Right renal pelvis (tissue), 4 donors: ENCODE data around the gene KRT5. TPM values are rescaled to one million over a fixed set of nuclear protein-coding genes. Genes with fewer than 3 reads are reported as not detected.

Source experiments
- DNase-seq, 4 donors: peaks; one replicate each; pipeline ENCODE4 v3.0.0-alpha.2; 2013; ENCODE audit warnings: low read depth in 4 of 4, low spot score in 3 of 4, missing footprints in 1 of 4
- polyA plus RNA-seq, 4 donors: library from polyadenylated mRNA; unstranded; fragments of 120-200 nt; gene quantifications; one replicate each; pipeline ENCODE4 v1.2.1, GENCODE V29; 2013; ENCODE audit not compliant: insufficient read length in 4 of 4

Gene KRT5
- polyA plus RNA-seq, 4 donors, result 0.28 to 1.9 (median 0.98) TPM

GRCh38 chr12:52539083-52539820 lies 19.1 kb upstream of the KRT5 start:
- DNase-seq, result peak in 3 of 4 donors; percentile 9 to 18 (median 15)

DNA sequence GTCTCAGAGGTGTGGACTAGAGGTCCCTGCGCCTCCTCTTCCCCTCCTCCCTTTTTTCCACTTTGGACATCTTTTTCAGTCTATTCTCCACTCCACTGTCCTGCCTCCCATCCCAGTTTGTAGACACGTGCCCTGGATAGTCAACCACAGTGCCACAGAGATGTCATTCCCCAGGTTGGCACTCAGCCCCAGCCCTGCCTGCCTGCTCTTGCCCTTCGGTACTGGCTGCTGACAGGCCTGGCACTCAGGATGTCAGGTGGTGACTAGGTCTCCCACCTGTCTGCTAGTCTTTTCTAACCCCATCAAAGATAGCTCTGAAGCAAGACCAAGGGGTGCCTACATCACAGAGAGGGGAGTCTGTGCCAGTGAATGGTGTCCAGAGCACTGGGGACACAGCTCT lies 16.9 kb upstream of the KRT5 start:
- DNase-seq, result no peak

DNA sequence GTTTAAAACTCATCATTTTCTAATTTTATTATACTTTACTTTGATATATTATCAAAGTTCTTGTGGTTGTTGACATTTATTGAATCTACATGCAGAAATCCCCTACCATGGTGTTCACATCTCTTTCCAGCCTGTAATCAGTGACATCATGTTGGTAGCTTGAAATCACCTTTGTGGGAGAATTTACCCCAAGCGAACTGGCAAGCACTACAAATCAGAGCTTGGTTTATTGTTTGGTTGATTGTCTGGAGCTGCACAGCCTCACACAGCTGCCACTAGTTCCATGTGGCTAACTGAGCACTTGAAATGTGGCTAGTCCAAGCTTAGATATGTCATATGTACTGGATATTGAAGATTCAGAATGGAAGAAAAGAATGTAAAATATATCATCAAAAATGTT lies 15.4 kb upstream of the KRT5 start:
- no peak for DNase-seq

DNA sequence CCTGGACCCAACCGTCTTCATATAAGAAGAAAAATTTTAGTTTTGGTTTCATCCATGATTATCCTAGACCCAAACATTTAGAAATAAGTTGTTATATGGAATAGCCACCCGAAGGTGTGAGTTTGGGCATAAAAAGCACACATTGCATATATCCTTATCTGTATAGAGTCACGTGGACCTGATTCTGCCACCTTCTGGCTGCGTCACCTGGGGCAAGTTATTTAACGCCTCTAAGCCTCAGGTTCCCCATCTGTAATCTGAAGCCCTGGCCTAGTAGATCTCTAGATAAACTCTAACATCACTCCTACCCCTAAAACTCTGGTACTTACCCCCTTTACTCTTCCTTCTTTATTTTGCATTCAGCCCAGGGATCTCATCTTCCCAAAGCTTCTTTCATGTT lies 14.3 kb upstream of the KRT5 start:
- DNase-seq, result no peak

DNA sequence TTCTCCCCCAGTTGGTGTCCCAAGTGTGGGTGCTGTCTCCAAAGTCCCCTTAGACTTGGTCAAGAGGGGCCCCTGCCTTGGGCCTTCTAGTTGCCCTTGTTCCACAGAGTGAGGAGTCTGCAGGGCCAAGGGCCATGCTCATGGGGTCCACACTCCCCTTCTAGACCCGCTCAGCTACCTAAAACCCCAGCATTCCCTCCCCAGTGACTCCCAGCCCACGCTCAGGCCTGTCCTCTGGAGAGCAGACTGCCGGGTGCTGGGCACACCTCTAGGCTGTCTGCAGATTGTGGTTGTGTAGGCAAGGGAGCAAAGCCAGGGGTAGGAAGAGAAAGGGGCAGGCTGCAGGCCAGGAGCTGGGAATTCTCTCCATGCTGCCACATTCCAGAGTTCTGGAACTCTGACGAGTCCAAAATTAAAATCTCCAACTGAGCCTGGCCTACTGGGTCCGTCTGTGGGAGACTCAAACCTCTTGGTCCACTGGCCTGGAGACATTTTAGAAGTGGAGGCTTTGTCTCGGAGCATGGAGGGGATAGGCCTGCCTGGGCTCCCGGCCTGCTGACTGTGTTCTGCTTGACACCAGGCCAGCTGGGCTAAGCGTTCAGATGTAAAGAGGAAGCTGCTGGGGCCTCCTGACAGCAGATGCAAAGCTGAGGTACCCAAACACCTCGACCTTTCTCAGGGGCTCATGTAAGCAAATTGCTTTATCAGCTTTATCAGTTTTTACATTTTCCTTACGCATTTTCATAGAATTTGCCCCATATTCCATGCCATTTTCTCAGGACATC lies 13.7 kb upstream of the KRT5 start:
- no peak for DNase-seq

- DNase-seq, result no peak
Measured at GRCh38 chr12:52532636-52533035, 12.4 kb upstream of the KRT5 start.

DNA sequence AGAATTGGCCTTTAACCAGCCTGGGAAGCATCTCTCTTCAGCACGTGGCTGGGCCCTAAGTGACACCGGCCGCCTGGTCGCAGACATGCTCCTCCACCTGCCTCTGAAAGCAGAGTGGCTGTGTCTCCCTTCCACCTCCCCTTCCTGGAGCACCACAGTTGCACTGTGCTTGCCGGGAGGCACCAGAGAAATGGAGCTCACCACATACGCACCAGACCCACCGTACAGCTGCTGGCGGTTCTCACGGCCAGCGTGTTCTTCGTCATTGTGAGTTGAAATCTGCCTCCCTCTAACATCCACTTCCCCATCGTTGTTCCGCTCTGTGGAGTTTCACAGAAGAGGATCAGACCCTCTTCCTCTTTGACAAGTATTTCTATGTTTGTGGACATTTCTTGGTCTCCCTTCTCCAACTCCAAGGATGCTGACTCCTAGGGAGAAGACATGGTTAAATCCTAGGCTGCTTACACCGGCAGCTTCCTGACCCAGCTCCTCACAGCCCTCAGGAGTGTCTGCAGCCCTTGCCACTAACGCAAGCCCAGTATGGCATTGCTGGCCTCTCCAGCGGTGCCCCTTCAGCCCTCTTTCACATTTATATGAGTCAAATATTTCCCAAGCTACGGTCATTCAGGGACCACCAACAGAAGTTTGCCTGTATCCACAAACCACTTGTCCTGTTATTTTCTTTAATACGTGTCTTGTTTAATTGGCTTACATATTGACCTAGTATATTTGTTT lies 11.5 kb upstream of the KRT5 start:
- no peak for DNase-seq

GRCh38 chr12:52530905-52531304 lies 10.7 kb upstream of the KRT5 start:
- no peak for DNase-seq

GRCh38 chr12:52530366-52530765 lies 10.2 kb upstream of the KRT5 start:
- DNase-seq, result no peak

DNA sequence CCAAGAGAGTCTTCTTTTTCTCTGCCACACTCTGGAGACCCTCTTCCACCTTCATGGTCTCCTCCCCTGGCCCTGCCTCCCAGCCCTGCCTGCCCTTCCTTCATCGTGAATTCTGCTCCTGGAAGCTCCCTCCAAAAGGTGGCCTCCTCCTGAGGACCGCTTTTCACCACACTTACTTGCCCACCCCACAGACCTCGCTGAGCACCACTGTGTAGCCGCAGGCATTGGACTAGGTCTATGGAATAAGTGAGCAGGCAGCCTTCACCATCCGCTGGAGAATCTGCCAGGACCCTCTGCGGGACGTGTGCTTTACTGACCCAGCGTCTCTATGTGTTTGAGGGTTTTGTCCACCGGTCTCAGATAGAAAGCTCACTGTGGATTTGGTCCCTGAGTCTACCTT lies 9.7 kb upstream of the KRT5 start:
- DNase-seq, result no peak

- no peak for DNase-seq
Measured at GRCh38 chr12:52529417-52529816, 9.2 kb upstream of the KRT5 start.

- DNase-seq, result no peak
Measured at GRCh38 chr12:52528641-52529143, 8.5 kb upstream of the KRT5 start.

GRCh38 chr12:52527121-52527800 lies 7.1 kb upstream of the KRT5 start:
- no peak for DNase-seq

- no peak for DNase-seq
Measured at GRCh38 chr12:52526511-52526951, 6.3 kb upstream of the KRT5 start.

DNA sequence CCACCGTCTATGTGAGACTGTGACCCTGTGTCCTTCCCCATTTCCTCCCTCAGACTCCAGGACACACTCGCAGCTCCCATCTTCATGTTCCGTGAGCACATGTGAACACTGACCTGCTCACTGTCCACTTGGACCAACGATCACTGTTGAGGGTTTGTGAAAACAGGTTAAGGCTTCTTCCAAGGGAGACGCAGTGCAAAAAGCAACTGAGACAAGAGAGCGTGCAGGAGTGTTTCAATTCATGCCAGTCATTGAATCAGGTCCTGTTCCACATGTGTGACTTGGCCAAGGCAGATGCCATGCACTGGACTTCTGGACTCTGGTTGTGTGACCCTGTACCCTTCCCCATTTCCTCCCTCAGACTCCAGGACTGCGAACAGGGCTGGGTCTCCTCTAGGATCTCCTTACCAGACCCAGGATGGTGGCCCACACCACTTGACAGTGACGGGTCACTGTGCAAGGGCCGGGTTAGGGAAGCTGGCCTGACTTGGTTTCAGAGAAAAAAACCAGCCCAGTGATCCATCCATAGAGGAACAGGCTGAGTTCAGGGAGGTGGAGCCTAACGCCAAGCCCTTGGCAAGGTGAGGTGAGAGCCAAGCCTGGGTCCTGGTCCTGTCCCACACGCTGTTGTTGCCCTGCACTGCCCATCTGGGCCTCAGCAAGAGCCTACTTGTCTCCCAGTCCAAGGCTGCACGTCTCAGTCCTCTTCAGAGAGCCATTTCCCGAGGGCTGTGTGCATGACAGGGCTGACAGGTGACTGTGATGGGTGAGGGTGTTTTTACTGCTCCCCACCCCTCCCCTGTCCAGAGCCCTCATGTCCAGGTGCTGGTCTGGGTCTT lies 5.7 kb upstream of the KRT5 start:
- DNase-seq, result no peak

DNA sequence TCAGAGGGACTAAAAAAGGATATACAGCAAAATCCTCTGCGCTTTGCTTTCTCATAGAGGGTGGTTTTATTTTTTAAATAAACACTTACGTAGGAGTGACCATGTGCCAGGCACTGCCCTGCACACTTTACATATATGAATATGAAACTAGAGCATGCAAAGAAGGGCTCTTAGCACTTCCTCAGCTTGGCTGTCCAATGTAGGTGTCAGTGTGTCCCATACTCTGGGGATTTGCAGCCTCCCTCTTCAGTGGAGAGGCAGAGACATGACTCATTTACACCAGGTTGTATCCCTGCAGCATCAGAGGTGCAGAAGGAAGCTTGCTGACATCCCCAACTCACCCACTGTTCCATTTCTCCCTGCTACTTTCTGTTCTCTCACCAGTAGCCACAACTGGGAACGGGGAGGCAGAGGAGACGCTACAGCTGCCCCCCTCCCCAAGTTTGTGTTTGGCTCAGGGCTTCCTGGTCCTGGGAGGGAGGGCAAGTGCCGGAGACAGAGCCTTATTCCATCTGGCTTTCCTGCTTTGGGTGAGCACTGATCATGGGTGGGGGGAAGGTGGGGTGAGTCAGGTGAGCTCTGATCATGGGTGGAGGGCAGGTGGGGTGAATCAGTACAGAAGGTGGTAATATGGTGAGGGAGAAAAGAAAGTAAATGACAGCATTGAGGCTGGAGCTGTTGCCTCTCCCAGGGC lies 4.9 kb upstream of the KRT5 start:
- no peak for DNase-seq

- DNase-seq, result no peak
Measured at GRCh38 chr12:52524241-52524897, 4.2 kb upstream of the KRT5 start.

DNA sequence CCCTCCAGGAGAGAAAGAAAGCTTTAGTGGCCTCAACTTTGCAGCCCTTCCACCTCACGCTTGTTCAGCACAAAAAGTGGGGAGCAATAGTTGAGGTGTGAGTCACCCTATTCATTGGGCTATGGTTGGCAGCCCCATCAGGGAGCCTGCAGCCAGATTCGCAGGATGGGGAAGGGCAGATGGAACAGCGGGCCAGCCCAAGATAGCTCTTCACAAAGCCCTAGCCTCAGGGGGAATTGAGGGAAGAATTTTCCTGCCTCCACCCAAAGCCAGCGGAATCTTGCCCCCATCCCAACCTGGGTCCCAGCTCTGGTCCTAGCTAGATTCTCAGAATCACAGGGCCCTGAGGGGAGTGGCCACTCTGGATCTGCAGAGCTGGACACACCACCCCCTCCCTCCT lies 3.6 kb upstream of the KRT5 start:
- no peak for DNase-seq
